GM18867 (cell line): ENCODE results near the gene ACE.
"Not testable (repeated sequence)": the region's sequence is repeated elsewhere in the genome, so short reads cannot be mapped to it uniquely, and the experiment has no call there.

ENCODE experiments used
- ATAC-seq: cut with Tn5 transposase; IDR thresholded peaks from one replicate; pipeline ENCODE4 v1.9.1; 2021; ENCODE audit warnings: mild to moderate bottlenecking, moderate library complexity; ENCODE audit not compliant: unreplicated experiment

ACE gene

GRCh38 chr17:63443053-63443452 lies 33.8 kb upstream of the ACE start:
- ATAC-seq, result no peak

- ATAC-seq, result no peak
These were observed 32.4 kb upstream of the ACE start for GRCh38 chr17:63444457-63444856.

GRCh38 chr17:63445065-63445464 lies 31.8 kb upstream of the ACE start:
- no peak for ATAC-seq

- peak; percentile 23 for ATAC-seq
These were observed 31.3 kb upstream of the ACE start for GRCh38 chr17:63445571-63445953.

GRCh38 chr17:63445954-63446752 lies 30.7 kb upstream of the ACE start, which contains the start of gene CYB561:
TSS of gene CYB561 (minus strand) at chr17:63446306. CDS start at chr17:63437547, 8,759 bp downstream.
- peak; percentile 69 for ATAC-seq

- ATAC-seq, result peak; percentile 19
These were observed 29.9 kb upstream of the ACE start for GRCh38 chr17:63446753-63447470.

- ATAC-seq, result no peak
These were observed 29.3 kb upstream of the ACE start for GRCh38 chr17:63447471-63448009.

GRCh38 chr17:63448655-63449054 lies 28.2 kb upstream of the ACE start:
- ATAC-seq, result no peak

GRCh38 chr17:63450551-63450950 lies 26.3 kb upstream of the ACE start:
- no peak for ATAC-seq

- no peak for ATAC-seq
These were observed 25.7 kb upstream of the ACE start for GRCh38 chr17:63451150-63451549.

- ATAC-seq, result no peak
These were observed 24.6 kb upstream of the ACE start for GRCh38 chr17:63452046-63452961.

GRCh38 chr17:63452962-63453551 lies 23.8 kb upstream of the ACE start:
- no peak for ATAC-seq

- ATAC-seq, result not testable (repeated sequence)
These were observed 22.5 kb upstream of the ACE start for GRCh38 chr17:63454357-63454756.

GRCh38 chr17:63454915-63455314 lies 21.9 kb upstream of the ACE start:
- no peak for ATAC-seq

- ATAC-seq, result no peak
These were observed 21.4 kb upstream of the ACE start for GRCh38 chr17:63455417-63455816.

- ATAC-seq, result no peak
These were observed 18.4 kb upstream of the ACE start for GRCh38 chr17:63458478-63458877.

- ATAC-seq, result no peak
These were observed 16.8 kb upstream of the ACE start for GRCh38 chr17:63460018-63460417.

- no peak for ATAC-seq
These were observed 13.1 kb upstream of the ACE start for GRCh38 chr17:63463771-63464170.

- ATAC-seq, result no peak
These were observed 12.1 kb upstream of the ACE start for GRCh38 chr17:63464691-63465236.

- ATAC-seq, result not testable (repeated sequence)
These were observed 8.8 kb upstream of the ACE start for GRCh38 chr17:63468099-63468498.
